Activated T-helper 17 cell treated with anti-CD3 and anti-CD28 coated beads, Interleukin-2, amount 50 U/mL, for 72 hours (primary cell): ENCODE results near the gene PLAAT4. TPM values are rescaled to one million over a fixed set of nuclear protein-coding genes. Genes with fewer than 3 reads are reported as not detected.

Experiments used
- ATAC-seq: fragments of 150-1000 bp; cut with Tn5 transposase; replicated peaks from 2 replicates; pipeline ENCODE4 v1.10.0; 2021; ENCODE audit warnings: mild to moderate bottlenecking, moderate library complexity
- H3K27ac Mint-ChIP-seq: one replicate; pipeline ENCODE4 v1.8.0; 2022; ENCODE audit warnings: mixed read lengths
- H3K27me3 Mint-ChIP-seq: one replicate; pipeline ENCODE4 v1.8.0; 2022; ENCODE audit warnings: mixed read lengths
- H3K36me3 Mint-ChIP-seq: one replicate; pipeline ENCODE4 v1.8.0; 2022; ENCODE audit warnings: low read depth, mild to moderate bottlenecking, mixed read lengths
- H3K4me1 Mint-ChIP-seq: one replicate; pipeline ENCODE4 v1.8.0; 2022; ENCODE audit warnings: mixed read lengths
- H3K4me3 Mint-ChIP-seq: one replicate; pipeline ENCODE4 v1.8.0; 2022; ENCODE audit warnings: mild to moderate bottlenecking, mixed read lengths
- H3K9me3 Mint-ChIP-seq: one replicate; pipeline ENCODE4 v1.8.0; 2022; ENCODE audit warnings: mixed read lengths
- total RNA-seq, 2 donors: library from RNA; stranded (reverse); gene quantifications; one replicate each; pipeline ENCODE4 v1.2.3, GENCODE V29; 2022

Gene PLAAT4
- total RNA-seq, 2 donors from 2014 or later = 20.7 to 22.1 TPM

GRCh38 chr11:63589000-63589399 is 52.4 kb downstream of the PLAAT4 start:
- no peaks in the 10 kb centered on the region for H3K9me3 Mint-ChIP-seq

GRCh38 chr11:63590024-63590788 is 53.6 kb downstream of the PLAAT4 start:
- Mint-ChIP-seq H3K27me3 (no peaks in the 10 kb centered on the region), H3K4me1 (no peaks in the 10 kb centered on the region), H3K36me3 (no peaks in the 10 kb centered on the region), H3K4me3 (no peak overlapping the region), H3K9me3 (no peaks in the 10 kb centered on the region), H3K27ac (no peak overlapping the region)
- ATAC-seq = no peak

More at GRCh38 chr11:63589000-63589399, 52.4 kb downstream of the PLAAT4 start:
- Mint-ChIP-seq H3K4me3 (no peak overlapping the region), H3K36me3 (no peaks in the 10 kb centered on the region), H3K27ac (no peak overlapping the region), H3K4me1 (no peaks in the 10 kb centered on the region), H3K27me3 (no peaks in the 10 kb centered on the region)
- no peak for ATAC-seq

GRCh38 chr11:63592975-63593395 is 56.4 kb downstream of the PLAAT4 start:
- Mint-ChIP-seq H3K4me3 (no peak overlapping the region), H3K9me3 (no peaks in the 10 kb centered on the region), H3K27ac (no peak overlapping the region), H3K4me1 (no peaks in the 10 kb centered on the region), H3K27me3 (no peaks in the 10 kb centered on the region), H3K36me3 (no peaks in the 10 kb centered on the region)
- ATAC-seq = no peak

- H3K9me3 Mint-ChIP-seq = no peaks in the 10 kb centered on the region
- no peak overlapping the region for H3K27ac Mint-ChIP-seq
- no peak overlapping the region for H3K4me3 Mint-ChIP-seq
These were observed 58.7 kb downstream of the PLAAT4 start for GRCh38 chr11:63595296-63595695.

More at GRCh38 chr11:63595296-63595695, 58.7 kb downstream of the PLAAT4 start:
- no peak for ATAC-seq
- Mint-ChIP-seq H3K4me1 (no peaks in the 10 kb centered on the region), H3K36me3 (no peaks in the 10 kb centered on the region), H3K27me3 (no peaks in the 10 kb centered on the region)

Other genes starting within 250 kb of the PLAAT4 start
- gene SLC22A9, start 167.0 kb upstream of the PLAAT4 start, total RNA-seq = not detected
- under 1 TPM in 1 of 2 donors, not detected in 1; 0.11 TPM for gene PLAAT5, start 45.6 kb upstream of the PLAAT4 start, total RNA-seq
- not detected for gene LGALS12, start 30.7 kb upstream of the PLAAT4 start, total RNA-seq
- not detected for gene PLAAT2, start 26.6 kb downstream of the PLAAT4 start, total RNA-seq
- gene PLAAT3, start 77.6 kb downstream of the PLAAT4 start, total RNA-seq = 1 to 10 TPM; 5.4 to 7.6 TPM
- gene ATL3, start 134.6 kb downstream of the PLAAT4 start, total RNA-seq = 10 to 100 TPM; 31.1 to 33.3 TPM
- 10 to 100 TPM; 53.2 to 59.3 TPM for gene RTN3, start 144.7 kb downstream of the PLAAT4 start, total RNA-seq
- gene ZFTA, start 232.0 kb downstream of the PLAAT4 start, total RNA-seq = 1 to 10 TPM in 1 of 2 donors, under 1 TPM in 1; 0.45 to 1.3 TPM